A673 (cell line): ENCODE measurements around the gene AMDHD2. TPM values are rescaled to one million over a fixed set of nuclear protein-coding genes. Genes with fewer than 3 reads are reported as not detected.

Source experiments
- BruUV-seq: library from RNA; stranded (reverse); fragments of 400-500 nt; replicated peaks from 2 replicates; lab custom pipeline; 2021; lab: Mats Ljungman, UMichigan
- CTCF ChIA-PET: fragments of 300-600 bp; sonication (Branson Sonifier 250); formaldehyde crosslinking; loops from one replicate; lab custom pipeline; 2022; ENCODE audit warnings: antibody characterized with exemption; lab: Charles Lee
- POLR2A ChIA-PET: fragments of 300-600 bp; sonication (Branson Sonifier 250); formaldehyde crosslinking; loops from one replicate; lab custom pipeline; 2022; ENCODE audit warnings: antibody characterized with exemption; ENCODE audit not compliant: low non-redundant PET; lab: Charles Lee
- DNase-seq: peaks from one replicate; pipeline ENCODE4 v3.0.0-alpha.2; 2015; ENCODE audit warnings: low spot score
- H3K27ac ChIP-seq: fragments of 200-600 bp; sonication (generic); 2 replicates; pipeline ENCODE4 v1.5.1; 2016; ENCODE audit warnings: mixed run types, low read depth, mild to moderate bottlenecking, mixed read lengths, antibody characterized with exemption, low read length; ENCODE audit not compliant: poor library complexity, severe bottlenecking
- H3K27me3 ChIP-seq: fragments of 200-600 bp; sonication (generic); replicated peaks from 2 replicates; pipeline ENCODE4 v1.6.1; 2017; ENCODE audit warnings: mixed run types, low read depth, mild to moderate bottlenecking, mixed read lengths, antibody characterized with exemption, low read length; ENCODE audit not compliant: insufficient read depth, poor library complexity
- H3K36me3 ChIP-seq: fragments of 200-600 bp; sonication (generic); 2 replicates; pipeline ENCODE4 v1.6.1; 2016; ENCODE audit warnings: mixed run types, mild to moderate bottlenecking, mixed read lengths, antibody characterized with exemption, low read length; ENCODE audit not compliant: insufficient read depth, poor library complexity, severe bottlenecking
- H3K4me1 ChIP-seq: fragments of 200-600 bp; sonication (generic); 2 replicates; pipeline ENCODE4 v1.6.1; 2017; ENCODE audit warnings: mixed run types, mild to moderate bottlenecking, mixed read lengths, antibody characterized with exemption, low read length; ENCODE audit not compliant: insufficient read depth, poor library complexity, severe bottlenecking
- H3K4me3 ChIP-seq: fragments of 200-600 bp; sonication (generic); 2 replicates; pipeline ENCODE4 v1.5.1; 2016; ENCODE audit warnings: low read depth, mixed run types, mild to moderate bottlenecking, mixed read lengths, low read length; ENCODE audit not compliant: poor library complexity, severe bottlenecking
- H3K9me3 ChIP-seq: fragments of 200-600 bp; sonication (generic); 2 replicates; pipeline ENCODE4 v1.6.1; 2016; ENCODE audit warnings: mixed run types, low read depth, mild to moderate bottlenecking, mixed read lengths, antibody characterized with exemption, low read length; ENCODE audit not compliant: poor library complexity, severe bottlenecking
- CTCF ChIP-seq: fragments of 300-800, 200-600 bp; sonication (generic); conservative IDR thresholded peaks from 2 replicates; pipeline ENCODE4 v1.5.1; 2017; ENCODE audit warnings: low read depth, mild to moderate bottlenecking, antibody characterized with exemption, low read length, moderate library complexity, mixed read lengths
- EZH2 ChIP-seq: fragments of 200-600 bp; sonication (generic); IDR thresholded peaks from 2 replicates; pipeline ENCODE4 v1.6.1; 2017; ENCODE audit warnings: borderline replicate concordance, low read depth, mild to moderate bottlenecking, mixed read lengths, antibody characterized with exemption, low read length; ENCODE audit not compliant: poor library complexity, severe bottlenecking
- intact Hi-C: fragments of 100-400 bp; cut with micrococcal nuclease; formaldehyde crosslinking; loops from one replicate; pipeline ENCODE4 v1.10.0; 2022; ENCODE audit not compliant: unreplicated experiment
- total RNA-seq: library from RNA; stranded (reverse); gene quantifications from 2 replicates; pipeline ENCODE4 v1.2.3, GENCODE V29; 2021

Gene AMDHD2
- total RNA-seq, 1 experiment from 2014 or later: 53.3 TPM

DNA sequence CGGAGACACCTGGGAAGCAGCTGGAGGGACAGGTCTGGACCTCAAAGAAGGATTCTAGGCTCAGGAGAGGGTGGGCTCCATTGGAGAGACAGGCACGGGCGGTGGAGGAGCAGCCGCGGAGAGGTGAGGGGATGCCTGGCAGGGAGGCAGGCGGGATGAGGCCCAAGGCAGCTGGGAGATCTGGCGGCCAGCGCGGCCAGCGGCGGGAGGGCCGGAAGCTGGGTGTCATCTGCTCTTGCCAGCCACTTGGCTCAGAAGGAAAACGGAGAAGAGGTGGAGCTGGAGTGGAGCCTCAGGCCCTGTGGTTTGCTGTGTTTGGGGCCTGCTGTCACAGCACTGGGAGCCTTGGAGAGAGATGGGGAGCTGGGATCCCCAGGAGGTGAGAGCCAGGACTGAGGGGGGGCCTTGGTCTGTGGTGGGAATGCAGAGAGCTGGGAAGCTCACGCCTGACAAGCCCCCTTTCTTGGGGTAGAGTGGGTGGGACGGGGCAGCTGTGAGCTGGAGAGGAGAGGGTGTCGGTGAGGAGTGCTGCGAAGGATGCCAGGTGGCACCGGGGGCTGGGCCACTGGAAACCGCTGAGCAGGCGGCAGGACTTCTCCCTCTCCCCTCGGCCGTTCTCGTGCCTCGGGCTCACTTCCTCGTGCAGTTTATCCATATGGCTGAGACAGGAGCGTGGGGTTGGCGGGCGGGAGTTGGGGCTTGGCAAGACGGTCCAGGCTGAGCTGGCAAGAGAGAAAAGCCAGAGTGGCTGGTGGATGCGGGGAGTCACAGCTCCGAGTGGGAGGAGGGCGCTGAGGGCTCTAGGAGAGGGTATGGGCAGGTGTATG is 37.2 kb upstream of the AMDHD2 start:
- H3K9me3 ChIP-seq: no peaks in the 10 kb centered on the region
- no TSS peak for BruUV-seq
- POLR2A ChIA-PET: no interaction called here
- no peak for TF ChIP-seq EZH2
- TF ChIP-seq CTCF: no peak
- no peak overlapping the region for H3K27ac ChIP-seq
- no peaks in the 10 kb centered on the region for H3K4me1 ChIP-seq
- no peaks in the 10 kb centered on the region for H3K27me3 ChIP-seq
- no peaks in the 10 kb centered on the region for H3K36me3 ChIP-seq
- intact Hi-C loops: no loop called here
- CTCF ChIA-PET: no interaction called here
- H3K4me3 ChIP-seq: no peak overlapping the region
- no peak for DNase-seq

DNA sequence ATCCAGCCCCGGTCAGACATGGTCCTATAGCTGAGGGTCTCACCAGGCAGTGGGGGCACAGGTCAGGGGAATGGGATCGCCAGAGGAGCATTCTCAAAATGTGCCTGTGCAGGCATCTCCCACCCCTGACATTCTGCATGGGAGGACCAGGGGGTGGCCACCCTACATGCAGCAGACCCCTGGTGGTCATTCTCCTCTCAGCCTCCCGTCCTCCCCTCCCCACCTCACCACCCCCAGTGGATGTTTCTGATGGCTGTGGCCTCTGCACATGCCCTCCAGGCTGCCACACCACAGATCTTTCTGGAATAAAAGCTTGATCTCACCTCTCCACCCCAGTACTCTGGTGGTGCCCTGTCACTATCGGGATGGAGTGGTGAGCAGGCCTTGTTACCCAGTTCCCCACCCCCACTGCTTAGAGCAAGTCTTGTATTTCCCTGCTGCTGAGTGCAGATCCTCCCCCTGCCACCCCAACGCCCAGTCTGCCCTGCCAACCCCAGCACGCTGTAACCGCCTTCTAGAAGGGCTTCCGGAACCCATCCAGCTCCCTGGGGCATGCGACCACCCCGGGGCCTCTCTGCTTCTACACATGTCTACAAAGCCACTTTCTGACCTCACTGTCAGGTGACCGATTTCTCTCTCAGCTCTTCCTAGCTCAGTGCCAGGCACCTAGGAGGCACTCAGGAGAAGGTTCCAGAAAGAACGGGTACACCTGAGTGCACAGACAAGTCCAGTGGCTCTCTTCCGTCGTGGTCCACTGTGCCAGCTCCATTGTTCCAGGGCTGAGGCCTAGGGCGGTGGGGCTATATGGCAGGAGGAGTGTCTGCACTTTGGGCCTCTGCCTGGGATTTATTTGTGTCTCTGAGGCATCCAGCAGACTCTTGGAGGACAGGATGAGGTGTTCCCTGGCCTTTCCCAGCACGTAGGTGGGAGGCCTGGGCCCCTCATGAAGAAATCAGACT is 36.0 kb upstream of the AMDHD2 start:
- ChIA-PET POLR2A (interaction anchor here (0.6 kb wide), 1 partner anchor 31 kb away, joined by 13 read pairs; no protein-coding TSS in a partner anchor), CTCF (no interaction called here)
- H3K4me3 ChIP-seq: no peak overlapping the region
- TF ChIP-seq EZH2: no peak
- TF ChIP-seq CTCF: no peak
- BruUV-seq: no TSS peak
- no peaks in the 10 kb centered on the region for H3K27me3 ChIP-seq
- H3K9me3 ChIP-seq: no peaks in the 10 kb centered on the region
- no peak overlapping the region for H3K27ac ChIP-seq
- no peaks in the 10 kb centered on the region for H3K36me3 ChIP-seq
- DNase-seq: no peak
- no peaks in the 10 kb centered on the region for H3K4me1 ChIP-seq
- intact Hi-C loops: no loop called here

- intact Hi-C loops: no loop called here
- DNase-seq: no peak
- POLR2A ChIA-PET: interaction anchor here (0.6 kb wide), 1 partner anchor 31 kb away, joined by 13 read pairs; no protein-coding TSS in a partner anchor
- BruUV-seq: no TSS peak
- H3K27ac ChIP-seq: no peak overlapping the region
- H3K4me1 ChIP-seq: no peaks in the 10 kb centered on the region
- no peak overlapping the region for H3K4me3 ChIP-seq
- H3K27me3 ChIP-seq: no peaks in the 10 kb centered on the region
- TF ChIP-seq CTCF: no peak
- no peak for TF ChIP-seq EZH2
- H3K9me3 ChIP-seq: no peaks in the 10 kb centered on the region
- CTCF ChIA-PET: no interaction called here
- H3K36me3 ChIP-seq: no peaks in the 10 kb centered on the region
Measured at GRCh38 chr16:2484898-2485508, 35.2 kb upstream of the AMDHD2 start.
